GM12865 (cell line): ENCODE results near the gene SYP.

Source experiments
- DNase-seq: peaks from one replicate; pipeline ENCODE4 v3.0.0; 2010; ENCODE audit warnings: low read depth
- H3K4me3 ChIP-seq: 2 replicates; pipeline ENCODE4 v1.5.1; 2011; ENCODE audit warnings: mild to moderate bottlenecking, low read depth, low read length, control low read depth
- CTCF ChIP-seq: IDR thresholded peaks from 2 replicates; pipeline ENCODE4 v1.5.1; 2011; ENCODE audit warnings: low read length, control low read depth, low read depth, inconsistent platforms; ENCODE audit not compliant: insufficient read depth; ENCODE audit errors: missing control alignments

SYP gene

GRCh38 chrX:49211074-49211473 lies 11.1 kb upstream of the SYP start:
- H3K4me3 ChIP-seq = no peak overlapping the region
- TF ChIP-seq CTCF = no peak
- DNase-seq = no peak

GRCh38 chrX:49210406-49210805 lies 10.4 kb upstream of the SYP start:
- TF ChIP-seq CTCF = no peak
- DNase-seq = no peak
- H3K4me3 ChIP-seq = no peak overlapping the region

- TF ChIP-seq CTCF = no peak
- no peak for DNase-seq
- no peak overlapping the region for H3K4me3 ChIP-seq
Observed at GRCh38 chrX:49209434-49210251, 9.7 kb upstream of the SYP start.

- no peak for TF ChIP-seq CTCF
- H3K4me3 ChIP-seq = no peak overlapping the region
- DNase-seq = no peak
Observed at GRCh38 chrX:49208399-49208798, 8.4 kb upstream of the SYP start.

GRCh38 chrX:49206543-49206942 lies 6.5 kb upstream of the SYP start:
- no peak overlapping the region for H3K4me3 ChIP-seq
- no peak for DNase-seq
- no peak for TF ChIP-seq CTCF

GRCh38 chrX:49205443-49205842 lies 5.5 kb upstream of the SYP start:
- H3K4me3 ChIP-seq = no peak overlapping the region
- DNase-seq = no peak
- TF ChIP-seq CTCF = no peak

GRCh38 chrX:49204709-49205108 lies 4.7 kb upstream of the SYP start:
- DNase-seq = no peak
- no peak overlapping the region for H3K4me3 ChIP-seq
- TF ChIP-seq CTCF = no peak
